Endodermal cell (in vitro differentiated cells): ENCODE data around the gene KCTD12. TPM values are rescaled to one million over a fixed set of nuclear protein-coding genes. Genes with fewer than 3 reads are reported as not detected.

Experiments used
- DNase-seq: peaks from one replicate; pipeline ENCODE4 v3.0.0-alpha.2; 2017
- H3K27ac ChIP-seq: 2 replicates; pipeline ENCODE4 v1.5.1; 2013; ENCODE audit warnings: mild to moderate bottlenecking, low read depth, low read length, moderate library complexity
- H3K27me3 ChIP-seq: 2 replicates; pipeline ENCODE4 v1.6.1; 2013; ENCODE audit warnings: mild to moderate bottlenecking, low read length, moderate library complexity; ENCODE audit not compliant: insufficient read depth, control insufficient read depth, poor library complexity, severe bottlenecking
- H3K36me3 ChIP-seq: 2 replicates; pipeline ENCODE4 v1.7.0; 2013; ENCODE audit warnings: mild to moderate bottlenecking, low read length, moderate library complexity; ENCODE audit not compliant: control insufficient read depth, insufficient read depth
- H3K4me1 ChIP-seq: one replicate; pipeline ENCODE4 v1.7.0; 2013; ENCODE audit warnings: low read length; ENCODE audit not compliant: control insufficient read depth, insufficient read depth
- H3K4me3 ChIP-seq: 2 replicates; pipeline ENCODE4 v1.5.1; 2013; ENCODE audit warnings: mild to moderate bottlenecking, low read length, moderate library complexity
- H3K9ac ChIP-seq: 2 replicates; pipeline ENCODE4 v1.6.1; 2013; ENCODE audit warnings: mild to moderate bottlenecking, low read length, moderate library complexity; ENCODE audit not compliant: poor library complexity, severe bottlenecking; ENCODE audit errors: extremely low read depth
- H3K9me3 ChIP-seq: 2 replicates; pipeline ENCODE4 v1.6.1; 2013; ENCODE audit warnings: mild to moderate bottlenecking, low read length, moderate library complexity; ENCODE audit not compliant: control insufficient read depth
- H3K27ac Mint-ChIP-seq: 2 replicates; pipeline ENCODE4 v1.8.0; 2020; ENCODE audit warnings: mixed read lengths
- H3K27me3 Mint-ChIP-seq: 2 replicates; pipeline ENCODE4 v1.8.0; 2021; ENCODE audit warnings: mild to moderate bottlenecking, mixed read lengths; ENCODE audit not compliant: insufficient read depth
- H3K36me3 Mint-ChIP-seq: 2 replicates; pipeline ENCODE4 v1.8.0; 2020; ENCODE audit warnings: low read depth, mixed read lengths
- H3K4me1 Mint-ChIP-seq: 2 replicates; pipeline ENCODE4 v1.8.0; 2020; ENCODE audit warnings: mixed read lengths
- H3K4me3 Mint-ChIP-seq: 2 replicates; pipeline ENCODE4 v1.8.0; 2020; ENCODE audit warnings: mild to moderate bottlenecking, moderate library complexity, mixed read lengths
- H3K9me3 Mint-ChIP-seq: 2 replicates; pipeline ENCODE4 v1.8.0; 2020; ENCODE audit warnings: mild to moderate bottlenecking, mixed read lengths
- WGBS, 2 experiments: methylation state at CpG; one replicate each; pipeline versions ENCODE4 v1.1.5 to v1.1.7; 2013; ENCODE audit warnings: missing lambda C conversion rate in 2 of 2, mixed read lengths in 1 of 2; ENCODE audit not compliant: insufficient coverage in 1 of 2, insufficient read length in 1 of 2; 5-methylcytosine and 5-hydroxymethylcytosine counted together
- total RNA-seq, 2 donors: library from RNA; stranded (reverse); fragmentation: NEBNext Ultra II Directional in 1 of 2; extraction: Animal tissue kit (Norgen Biotek cat#: 25700) in 1 of 2; gene quantifications; 2 replicates in 1 of 2; 3 replicates in 1 of 2; pipeline ENCODE4 v1.2.1, GENCODE V29; 2021
- TF ChIP-seq, protein P1 (sequence below): fragments of 200-600 bp; sonication (generic); conservative IDR thresholded peaks from 2 replicates; pipeline ENCODE4 v1.5.0; 2021; ENCODE audit warnings: antibody characterized with exemption, mild to moderate bottlenecking

The KCTD12 gene
- total RNA-seq, 2 donors from 2014 or later = 1.3 to 2.6 TPM

DNA sequence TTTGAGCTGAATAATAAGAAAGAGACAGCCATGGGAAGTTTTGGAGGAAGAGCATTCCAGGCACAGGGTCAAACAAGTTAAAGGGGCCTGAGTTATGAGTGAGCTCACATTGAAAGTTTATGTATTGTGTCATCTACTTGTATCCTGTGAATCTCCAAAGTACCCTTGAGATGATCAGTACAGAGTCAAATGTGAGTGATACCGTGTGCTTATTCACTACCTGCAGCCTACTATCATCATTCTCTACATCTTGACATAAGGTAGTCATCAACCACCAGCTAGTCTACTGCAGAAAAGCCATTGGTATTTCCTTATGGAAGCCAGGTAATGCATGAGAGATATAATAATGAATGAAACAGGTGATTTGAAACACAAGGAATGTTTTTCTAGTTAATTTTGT is 3.0 kb upstream of the KCTD12 start:
- Mint-ChIP-seq H3K27me3 (peaks cover 85% of the 10 kb centered on the region), H3K27ac (no peak overlapping the region), H3K4me3 (no peak overlapping the region), H3K9me3 (no peaks in the 10 kb centered on the region), H3K4me1 (peaks cover 10% of the 10 kb centered on the region), H3K36me3 (no peaks in the 10 kb centered on the region)
- TF ChIP-seq, protein P1, sequence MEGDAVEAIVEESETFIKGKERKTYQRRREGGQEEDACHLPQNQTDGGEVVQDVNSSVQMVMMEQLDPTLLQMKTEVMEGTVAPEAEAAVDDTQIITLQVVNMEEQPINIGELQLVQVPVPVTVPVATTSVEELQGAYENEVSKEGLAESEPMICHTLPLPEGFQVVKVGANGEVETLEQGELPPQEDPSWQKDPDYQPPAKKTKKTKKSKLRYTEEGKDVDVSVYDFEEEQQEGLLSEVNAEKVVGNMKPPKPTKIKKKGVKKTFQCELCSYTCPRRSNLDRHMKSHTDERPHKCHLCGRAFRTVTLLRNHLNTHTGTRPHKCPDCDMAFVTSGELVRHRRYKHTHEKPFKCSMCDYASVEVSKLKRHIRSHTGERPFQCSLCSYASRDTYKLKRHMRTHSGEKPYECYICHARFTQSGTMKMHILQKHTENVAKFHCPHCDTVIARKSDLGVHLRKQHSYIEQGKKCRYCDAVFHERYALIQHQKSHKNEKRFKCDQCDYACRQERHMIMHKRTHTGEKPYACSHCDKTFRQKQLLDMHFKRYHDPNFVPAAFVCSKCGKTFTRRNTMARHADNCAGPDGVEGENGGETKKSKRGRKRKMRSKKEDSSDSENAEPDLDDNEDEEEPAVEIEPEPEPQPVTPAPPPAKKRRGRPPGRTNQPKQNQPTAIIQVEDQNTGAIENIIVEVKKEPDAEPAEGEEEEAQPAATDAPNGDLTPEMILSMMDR = no peak
- no peaks in the 10 kb centered on the region for H3K36me3 ChIP-seq
- H3K9me3 ChIP-seq = no peaks in the 10 kb centered on the region
- WGBS, 2 experiments = 90% methylated on average over 1 of the region's 1 CpG; no CpG with 5 or more reads in 1 of the 2 experiments
- no peak overlapping the region for H3K27ac ChIP-seq
- DNase-seq = no peak
- H3K9ac ChIP-seq = no peak overlapping the region
- H3K27me3 ChIP-seq = peaks cover 93% of the 10 kb centered on the region
- no peak overlapping the region for H3K4me3 ChIP-seq
- no peaks in the 10 kb centered on the region for H3K4me1 ChIP-seq

DNA sequence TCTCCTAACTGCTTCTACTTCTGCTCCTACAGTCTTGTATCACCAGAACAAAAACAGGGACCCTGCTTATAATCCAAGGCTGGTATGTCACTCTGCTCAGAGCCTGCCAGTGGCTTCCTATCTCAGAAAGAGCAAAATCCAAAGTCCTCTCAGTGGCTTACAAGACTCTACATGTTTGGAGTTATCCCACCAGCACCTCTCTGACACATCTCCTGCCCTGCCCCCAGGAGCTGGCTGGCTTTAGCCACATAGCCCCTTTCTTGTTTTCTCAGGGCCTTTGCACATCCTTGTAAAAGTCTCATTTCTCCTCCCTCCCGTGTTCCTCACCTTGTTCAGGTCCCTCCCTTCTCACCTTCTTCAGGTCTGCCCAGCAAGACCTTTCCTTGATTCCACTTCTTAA is 2.2 kb upstream of the KCTD12 start:
- peaks cover 87% of the 10 kb centered on the region for H3K27me3 Mint-ChIP-seq
- no peaks in the 10 kb centered on the region for H3K36me3 ChIP-seq
- TF ChIP-seq, protein P1 = no peak
- peaks cover 92% of the 10 kb centered on the region for H3K27me3 ChIP-seq
- H3K4me1 Mint-ChIP-seq = peaks cover 10% of the 10 kb centered on the region
- DNase-seq = no peak
- no peak overlapping the region for H3K4me3 ChIP-seq
- H3K27ac Mint-ChIP-seq = no peak overlapping the region
- no peak overlapping the region for H3K9ac ChIP-seq
- no peaks in the 10 kb centered on the region for H3K36me3 Mint-ChIP-seq
- H3K9me3 Mint-ChIP-seq = no peaks in the 10 kb centered on the region
- 79 to 86% methylated on average over 1 of the region's 1 CpG for WGBS, 2 experiments
- no peak overlapping the region for H3K27ac ChIP-seq
- H3K4me3 Mint-ChIP-seq = no peak overlapping the region
- no peaks in the 10 kb centered on the region for H3K4me1 ChIP-seq
- no peaks in the 10 kb centered on the region for H3K9me3 ChIP-seq

DNA sequence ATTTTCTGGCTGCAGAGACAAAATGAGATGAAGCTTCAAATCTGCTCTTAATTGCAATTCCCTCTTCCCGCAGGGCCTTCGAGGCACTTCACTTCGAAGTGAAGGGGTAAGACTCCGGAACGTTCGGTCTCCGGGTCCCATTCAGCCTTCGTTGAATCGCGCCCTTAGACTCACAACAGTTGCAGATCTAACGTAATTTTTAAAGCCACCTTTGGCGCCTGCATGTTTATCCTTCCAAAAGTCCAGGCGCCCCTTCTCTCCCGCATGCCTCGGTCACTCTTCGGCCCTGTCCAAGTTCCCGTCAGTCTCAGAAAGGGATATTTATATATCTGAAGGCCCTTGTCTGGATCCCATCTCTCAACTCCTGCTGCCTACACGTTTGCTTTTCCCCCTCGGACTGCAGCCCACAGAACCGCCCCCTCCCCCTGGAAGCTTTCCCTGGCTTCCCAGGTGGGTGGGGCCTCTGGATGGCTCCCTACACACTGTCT is 915 bp upstream of the KCTD12 start:
- Histone ChIP-seq H3K27ac (no peak overlapping the region), H3K9ac (no peak overlapping the region), H3K36me3 (no peaks in the 10 kb centered on the region), H3K4me3 (peak overlapping the region; percentile 76), H3K4me1 (no peaks in the 10 kb centered on the region), H3K9me3 (no peaks in the 10 kb centered on the region), H3K27me3 (peaks cover 86% of the 10 kb centered on the region)
- WGBS, 2 experiments = 4 to 8% methylated on average over 16 to 20 of the region's 20 CpGs
- Mint-ChIP-seq H3K9me3 (no peaks in the 10 kb centered on the region), H3K4me1 (peaks cover 10% of the 10 kb centered on the region), H3K4me3 (peak overlapping the region; percentile 67), H3K27me3 (peaks cover 80% of the 10 kb centered on the region), H3K27ac (no peak overlapping the region), H3K36me3 (no peaks in the 10 kb centered on the region)
- peak; percentile 71 for DNase-seq
- TF ChIP-seq, protein P1 = no peak
